Activated effector memory CD4-positive, alpha-beta T cell treated with anti-CD3 and anti-CD28 coated beads, Interleukin-2, amount 50 U/mL, for 16 hours (primary cell): Measurements from ENCODE around the gene PJA2.

Experiments used
- DNase-seq: peaks from one replicate; pipeline ENCODE4 v3.0.0-alpha.2; 2020

Gene PJA2

DNA sequence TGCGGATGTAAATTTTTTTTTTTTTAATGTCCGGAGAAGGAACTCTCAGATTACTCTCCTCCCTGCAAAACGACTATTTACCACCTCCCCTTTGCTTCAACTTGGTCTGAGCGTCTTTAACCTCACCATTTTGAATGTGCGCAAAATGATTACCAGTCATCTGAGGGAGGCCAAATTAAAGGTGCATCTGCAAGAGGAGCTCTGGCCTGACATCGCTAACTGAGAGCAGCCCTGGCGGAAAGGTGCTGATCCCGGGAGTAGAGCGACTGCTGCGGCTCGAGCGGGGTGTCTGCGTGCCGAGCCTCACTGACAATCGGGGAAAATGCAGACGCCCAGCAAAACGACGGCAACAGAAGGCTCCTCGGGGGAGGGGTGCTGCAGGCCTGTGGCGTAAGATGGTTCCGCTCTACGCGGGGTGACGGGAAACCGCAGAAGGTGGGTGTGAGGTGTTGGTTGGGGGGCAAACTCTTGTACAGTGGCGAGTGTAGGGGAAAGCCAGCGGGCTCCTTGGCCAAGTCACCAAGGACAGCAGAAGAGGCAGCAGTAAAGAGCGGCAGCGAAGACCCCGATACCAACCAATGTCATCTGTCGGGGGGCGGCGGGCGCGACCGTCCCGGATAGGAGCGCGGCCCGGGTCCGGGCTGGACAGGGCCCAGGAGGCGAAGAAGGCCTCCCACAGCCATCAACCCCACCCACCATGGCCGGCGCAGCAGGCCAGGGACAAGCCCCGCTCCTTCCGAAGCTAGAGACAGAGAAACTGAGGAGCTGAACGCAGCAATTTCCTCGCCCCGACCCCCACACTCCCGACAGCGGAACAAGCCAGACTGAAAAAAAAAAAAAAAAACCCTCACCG lies 557 bp downstream of the PJA2 start:
- DNase-seq, result peak; percentile 92

DNA sequence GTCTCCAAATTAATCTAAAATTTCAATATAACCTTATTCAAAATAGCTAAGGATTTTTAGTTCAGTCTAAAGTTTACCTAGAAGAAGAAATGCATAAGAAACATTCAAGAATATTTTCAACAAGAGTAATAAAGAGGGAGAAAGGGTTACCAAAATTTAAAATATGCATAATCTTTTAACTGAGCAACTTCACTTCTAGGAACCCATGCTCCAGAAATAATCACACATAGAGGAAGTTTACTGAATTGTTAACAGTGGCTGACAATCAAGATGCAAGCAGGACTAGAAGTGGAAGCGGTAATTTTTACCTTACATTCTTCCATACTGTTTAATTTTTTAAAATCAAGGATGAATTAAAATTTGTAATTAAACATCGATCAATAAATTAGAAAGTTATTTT lies 1.9 kb downstream of the PJA2 start:
- no peak for DNase-seq

DNA sequence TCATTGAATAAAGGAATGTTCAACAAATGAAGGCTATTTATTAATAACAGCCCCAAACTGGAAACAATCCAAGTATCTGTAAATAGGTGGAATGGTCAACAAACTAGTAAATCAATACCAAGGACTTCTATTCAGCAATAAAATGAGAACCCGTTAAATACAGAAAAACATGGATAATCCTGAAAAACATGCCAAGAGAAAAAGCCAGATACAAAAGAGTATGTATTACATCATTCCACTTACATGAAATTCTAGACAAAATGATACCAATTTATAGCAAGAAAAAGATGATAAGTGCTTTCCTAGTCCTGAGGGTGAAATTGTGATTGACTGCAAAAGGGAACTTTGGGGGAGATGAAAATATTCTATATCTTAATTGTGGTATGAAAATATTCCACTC lies 3.1 kb downstream of the PJA2 start:
- no peak for DNase-seq

DNA sequence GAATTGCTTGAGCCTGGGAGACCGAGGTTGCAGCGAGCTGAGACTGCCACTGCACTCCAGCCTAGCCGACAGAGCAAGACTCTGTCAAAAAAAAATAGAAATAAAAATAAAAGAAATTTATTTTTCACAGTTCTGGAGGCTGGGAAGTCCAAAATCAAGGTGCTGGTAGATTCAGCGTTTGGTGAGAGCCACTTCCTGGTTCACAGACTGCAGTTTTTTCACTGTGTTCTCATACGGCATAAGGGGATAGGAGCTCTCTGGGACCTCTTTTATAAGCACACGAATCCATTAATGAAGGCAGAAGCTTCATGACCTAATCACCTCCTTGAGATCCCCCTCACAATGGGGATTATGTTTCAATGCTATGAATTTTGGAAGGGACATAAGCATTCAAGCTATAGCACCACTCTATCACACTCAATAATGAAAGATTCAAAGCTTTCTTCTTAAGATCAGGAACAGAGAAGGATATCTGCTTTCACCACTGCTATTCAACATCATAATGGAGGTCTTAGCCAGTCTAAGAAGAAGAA lies 5.3 kb downstream of the PJA2 start:
- no peak for DNase-seq

DNA sequence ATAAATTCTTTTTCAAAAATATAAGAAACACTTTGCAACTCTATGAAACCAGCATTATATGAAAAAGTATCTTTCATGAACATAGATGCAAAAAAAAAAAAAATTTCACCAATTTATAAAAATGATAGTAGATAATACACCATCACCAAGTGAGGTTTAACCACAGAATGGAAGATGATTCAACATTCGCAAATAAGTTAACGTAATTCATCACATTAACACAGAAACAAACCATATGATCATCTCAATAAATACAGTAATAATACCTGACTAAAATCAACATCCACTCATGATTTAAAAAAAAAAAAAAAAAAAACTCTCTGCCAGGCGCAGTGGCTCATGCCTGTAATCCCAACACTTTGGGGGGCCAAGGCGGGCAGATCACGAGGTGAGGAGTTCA lies 6.3 kb downstream of the PJA2 start:
- DNase-seq, result no peak

DNA sequence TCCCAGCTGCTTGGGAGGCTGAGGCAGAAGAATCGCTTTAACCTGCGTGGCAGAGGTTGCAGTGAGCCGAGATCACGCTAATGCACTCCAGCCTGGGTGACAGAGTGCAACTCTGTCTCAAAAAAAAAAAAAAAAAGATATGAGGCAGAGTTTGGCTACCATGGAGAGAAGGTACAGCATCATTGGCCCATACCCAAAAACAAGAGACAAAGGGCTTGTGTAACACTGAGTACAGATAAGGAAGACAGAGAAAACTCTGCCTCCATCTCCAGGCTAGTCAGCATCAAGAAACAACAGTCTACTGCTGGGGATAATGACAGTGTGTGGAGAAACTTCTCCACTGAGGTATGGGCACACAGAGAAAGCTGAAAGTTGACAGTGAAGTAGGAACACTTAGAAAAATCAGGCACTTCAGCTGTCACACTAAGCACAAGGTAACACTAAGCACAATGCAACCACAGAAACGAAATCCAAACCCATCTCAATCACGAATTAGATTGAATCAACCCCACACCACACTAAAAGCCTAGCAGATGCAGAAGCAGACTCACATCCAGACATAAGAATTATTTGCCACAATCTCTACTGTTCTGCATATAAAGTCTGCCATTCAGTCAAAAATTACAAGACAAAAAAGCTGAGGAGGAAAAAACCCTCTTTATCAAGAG lies 10.5 kb downstream of the PJA2 start:
- no peak for DNase-seq

DNA sequence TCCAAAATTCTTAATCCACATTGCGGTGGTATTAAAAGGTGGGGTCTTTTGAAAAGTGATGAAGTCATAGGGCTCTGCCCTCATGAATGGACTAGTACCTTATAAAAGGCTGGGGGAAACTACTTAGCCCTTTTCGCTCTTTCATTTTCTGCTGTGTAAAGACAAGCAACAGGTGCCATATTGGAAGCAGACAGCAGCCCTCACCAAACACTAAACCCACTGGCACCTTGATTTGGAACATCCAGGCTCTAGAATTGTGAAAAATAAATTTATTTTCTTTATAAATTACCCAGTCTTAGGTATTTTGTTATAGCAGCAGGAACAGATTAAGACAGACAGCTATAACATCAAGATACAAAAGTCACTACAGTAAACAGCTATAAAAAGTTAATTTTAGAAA lies 12.8 kb downstream of the PJA2 start:
- DNase-seq, result no peak

DNA sequence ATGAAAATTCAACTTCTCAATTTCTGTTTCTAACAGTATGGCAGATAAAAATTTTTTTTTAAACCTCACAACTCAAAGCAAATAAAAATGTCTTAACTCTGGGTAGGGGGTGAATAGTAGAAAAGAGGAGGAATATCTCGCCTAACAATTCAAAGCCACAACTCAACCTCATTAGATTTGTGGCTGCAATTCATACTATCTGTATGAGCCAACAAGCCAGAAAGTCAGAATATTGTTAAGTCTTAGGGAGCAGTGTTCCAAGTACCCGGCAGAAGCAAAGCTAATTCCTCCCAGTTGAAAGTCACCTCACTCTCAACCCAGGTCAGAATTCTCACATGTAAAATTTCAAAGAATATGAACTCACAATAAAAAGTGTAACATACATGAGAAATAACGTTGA lies 15.0 kb downstream of the PJA2 start:
- no peak for DNase-seq

DNA sequence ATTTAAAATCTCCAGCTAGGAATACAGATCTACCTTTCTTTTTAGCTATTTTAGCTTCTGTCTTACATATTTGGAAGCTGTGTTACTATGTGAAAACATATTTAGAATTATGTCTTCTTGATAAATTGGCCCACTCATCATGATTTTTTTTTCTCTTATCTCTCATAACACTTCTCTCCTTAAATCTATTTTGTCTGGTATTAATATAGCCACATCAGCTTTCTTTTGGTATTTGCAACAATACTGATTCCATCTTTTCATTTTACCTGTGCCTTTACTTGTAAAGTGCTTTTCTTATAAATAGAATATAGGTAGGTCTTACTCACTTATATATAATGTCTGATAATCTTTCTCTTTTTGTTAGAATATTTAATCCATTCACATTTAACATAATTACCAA lies 19.6 kb downstream of the PJA2 start:
- no peak for DNase-seq

DNA sequence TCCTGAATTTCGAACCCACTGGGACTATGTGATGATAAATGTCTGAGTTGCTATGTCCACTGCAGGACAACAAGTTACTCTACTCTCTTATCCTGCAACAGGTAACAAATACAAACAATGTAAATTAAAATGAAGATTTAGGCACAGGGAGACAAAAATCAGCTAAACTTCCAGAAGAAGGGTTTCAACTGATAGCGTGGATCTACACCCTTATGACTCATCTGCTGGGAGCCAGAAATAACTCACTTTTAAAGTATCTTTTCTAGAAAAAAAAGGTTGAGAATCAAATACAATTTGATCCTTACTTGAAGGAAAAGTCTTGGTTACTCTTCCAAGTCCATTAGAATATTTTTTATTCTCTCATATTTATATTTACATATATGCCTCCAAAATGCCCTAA lies 21.4 kb downstream of the PJA2 start:
- DNase-seq, result no peak

DNA sequence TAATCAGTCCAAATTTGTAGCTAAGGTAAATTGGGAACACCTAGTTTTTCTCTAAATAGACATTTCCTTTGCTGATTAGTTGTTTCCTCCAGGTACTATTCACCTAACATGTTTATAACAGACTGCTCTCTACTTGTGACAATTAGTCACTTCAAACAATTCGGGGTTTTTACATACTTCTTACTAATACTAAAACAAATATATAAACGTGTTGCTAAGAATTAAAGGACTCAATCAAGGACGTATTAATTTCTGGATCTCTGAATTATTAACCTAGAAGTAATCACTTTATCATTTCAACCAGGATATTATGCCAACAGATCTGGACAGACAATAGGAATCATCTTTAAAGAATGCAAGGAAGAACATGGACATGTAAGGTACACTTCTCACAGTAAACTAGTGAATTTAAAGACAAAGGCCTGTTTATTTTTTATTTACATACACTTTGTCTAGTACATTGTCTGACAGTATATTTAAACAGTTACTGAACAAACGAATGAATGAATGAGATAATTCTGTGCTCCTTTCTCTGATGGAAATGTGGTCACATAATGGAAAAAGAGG lies 22.3 kb downstream of the PJA2 start:
- DNase-seq, result no peak

DNA sequence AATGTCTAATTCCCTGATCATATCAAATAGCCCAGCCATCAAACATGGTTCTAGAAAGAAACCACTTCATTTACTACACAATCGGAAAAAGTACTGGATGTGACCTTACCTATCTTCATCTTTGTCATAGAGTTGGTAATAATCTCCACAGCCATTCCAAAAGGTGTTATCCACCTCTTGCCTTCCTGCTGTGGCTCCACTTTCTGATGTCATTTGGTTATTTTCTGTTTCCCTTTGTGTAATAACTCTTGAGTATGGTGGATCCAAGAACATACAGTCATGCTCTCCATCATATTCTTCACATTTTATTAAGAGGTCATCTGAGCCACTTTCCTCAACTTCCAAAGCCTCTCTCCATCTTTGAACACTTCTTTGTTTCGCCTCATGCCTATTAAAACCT lies 31.7 kb downstream of the PJA2 start:
- no peak for DNase-seq

DNA sequence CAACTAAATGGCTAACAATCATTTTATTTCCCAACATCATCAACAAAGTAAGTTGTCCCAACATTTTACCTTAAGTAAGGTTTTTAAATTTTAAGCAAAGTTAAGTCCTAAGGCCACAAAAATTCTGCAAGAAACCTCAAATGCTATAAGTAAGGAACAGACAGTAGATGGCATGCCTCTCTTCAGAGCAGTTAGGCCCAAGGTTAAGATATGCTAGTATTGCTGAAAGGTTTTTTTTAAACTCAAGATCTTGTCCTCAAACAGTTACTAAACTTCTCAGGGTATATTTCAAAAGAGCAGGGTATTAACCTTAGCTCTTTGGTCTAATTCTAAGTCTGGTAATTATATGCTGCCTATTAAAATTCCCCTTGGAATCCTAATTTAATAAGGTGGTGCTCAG lies 35.1 kb downstream of the PJA2 start:
- DNase-seq, result no peak

DNA sequence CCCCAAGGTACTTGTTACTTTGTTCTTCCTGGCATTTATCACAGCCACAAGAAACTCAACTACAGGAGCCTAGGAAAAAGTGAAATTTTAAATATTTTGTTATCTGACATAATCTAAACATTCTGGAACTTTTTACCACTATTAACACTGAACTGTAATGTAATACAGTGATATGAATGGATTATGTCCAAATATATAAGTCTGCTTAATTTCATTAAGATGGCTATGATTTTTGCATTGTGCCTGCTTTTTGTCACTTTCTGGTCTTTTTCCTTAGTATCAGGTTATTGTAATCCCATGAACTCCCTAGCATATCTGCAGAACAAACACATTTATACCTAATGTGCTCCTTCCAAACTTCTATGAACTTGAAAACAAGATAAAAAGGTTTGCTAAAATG lies 35.8 kb downstream of the PJA2 start:
- DNase-seq, result no peak

DNA sequence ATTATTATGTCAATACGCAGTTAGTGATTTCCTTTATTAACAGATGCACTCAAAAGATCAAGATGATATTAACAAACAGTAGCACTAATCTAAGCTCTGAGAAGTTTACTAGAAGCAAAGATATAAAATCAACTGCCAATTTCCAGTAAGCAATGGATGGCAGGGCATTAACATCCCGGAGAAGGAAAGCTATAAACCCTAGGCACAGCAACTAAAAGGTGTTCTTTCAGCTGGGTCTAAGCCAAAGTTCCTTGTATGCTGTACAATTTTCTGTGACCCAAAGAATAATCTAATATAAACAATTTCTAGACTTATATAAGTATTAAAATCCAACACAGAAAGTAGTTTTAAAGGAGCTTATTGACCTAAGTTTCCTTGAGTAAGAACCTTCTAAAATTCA lies 39.4 kb downstream of the PJA2 start:
- no peak for DNase-seq

DNA sequence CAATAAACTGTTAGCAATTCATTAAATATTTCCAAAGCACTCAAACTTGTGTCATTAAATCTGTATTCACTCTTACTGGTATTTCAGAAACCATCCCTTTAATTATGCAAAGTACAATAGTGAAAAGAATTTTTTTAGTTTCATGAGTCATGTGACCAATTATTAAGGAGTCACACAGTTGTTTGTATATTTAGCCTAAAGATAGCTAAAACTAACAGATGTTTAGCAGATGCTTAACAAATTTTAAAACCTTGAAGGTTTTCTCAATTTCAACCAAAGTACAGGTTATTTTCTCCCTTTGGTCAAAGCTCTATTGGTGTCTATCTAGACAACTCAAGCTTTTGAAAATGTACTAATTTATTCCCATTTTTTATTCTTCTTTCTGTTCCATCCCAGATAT lies 44.1 kb downstream of the PJA2 start:
- no peak for DNase-seq

DNA sequence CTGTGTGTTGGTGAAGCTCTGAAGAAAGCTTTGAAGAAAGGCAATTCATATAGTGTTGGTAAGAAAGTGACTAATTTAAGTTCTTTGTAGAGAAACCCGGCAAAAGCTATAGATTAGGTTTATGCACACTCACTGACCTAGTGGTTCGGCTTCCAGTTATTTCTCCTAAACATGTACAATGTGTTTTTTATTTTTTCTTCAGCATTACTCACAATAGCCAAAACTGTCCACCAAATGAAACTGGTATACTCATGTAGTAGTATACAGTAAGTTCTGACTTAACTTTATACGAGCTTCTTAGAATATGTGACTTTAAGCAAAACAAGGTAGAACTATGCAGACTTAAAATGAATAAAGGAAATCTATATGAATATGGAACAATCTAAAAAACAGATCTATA lies 44.8 kb downstream of the PJA2 start:
- no peak for DNase-seq

DNA sequence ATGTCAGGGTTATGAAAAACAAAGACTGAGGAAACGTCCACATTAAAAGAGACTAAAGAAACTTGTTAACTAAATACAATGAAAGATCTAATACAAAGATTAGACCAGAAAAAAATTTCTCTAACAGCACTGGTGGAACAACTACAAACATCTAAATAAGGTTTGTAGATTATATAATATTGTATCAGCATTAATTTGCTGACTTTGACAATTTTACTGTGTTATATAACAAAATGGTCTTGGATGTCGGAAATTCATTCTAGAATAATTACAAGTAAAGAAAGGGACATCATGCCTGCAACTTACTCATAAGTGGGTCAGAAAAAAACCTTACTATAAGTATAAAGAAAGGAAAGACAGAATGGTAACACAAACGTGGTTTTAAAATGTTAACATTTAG lies 50.1 kb downstream of the PJA2 start:
- DNase-seq, result no peak

DNA sequence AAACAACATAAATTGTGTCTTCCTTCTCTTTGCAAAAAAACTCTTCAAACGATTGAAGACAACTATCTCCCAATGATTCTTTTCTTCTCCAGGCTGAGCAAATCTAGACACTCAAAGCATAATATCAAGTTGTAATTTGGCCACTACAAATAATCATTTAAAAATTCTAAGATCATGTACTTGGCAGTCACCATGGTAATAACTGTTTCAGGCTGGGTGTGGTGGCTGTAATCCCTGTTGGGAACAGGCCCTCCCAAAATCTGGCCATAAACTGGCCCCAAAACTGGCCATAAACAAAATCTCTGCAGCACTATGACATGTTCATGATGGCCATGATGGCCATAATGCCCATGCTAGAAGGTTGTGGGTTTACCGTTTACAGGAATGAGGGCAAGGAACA lies 52.0 kb downstream of the PJA2 start:
- DNase-seq, result no peak

DNA sequence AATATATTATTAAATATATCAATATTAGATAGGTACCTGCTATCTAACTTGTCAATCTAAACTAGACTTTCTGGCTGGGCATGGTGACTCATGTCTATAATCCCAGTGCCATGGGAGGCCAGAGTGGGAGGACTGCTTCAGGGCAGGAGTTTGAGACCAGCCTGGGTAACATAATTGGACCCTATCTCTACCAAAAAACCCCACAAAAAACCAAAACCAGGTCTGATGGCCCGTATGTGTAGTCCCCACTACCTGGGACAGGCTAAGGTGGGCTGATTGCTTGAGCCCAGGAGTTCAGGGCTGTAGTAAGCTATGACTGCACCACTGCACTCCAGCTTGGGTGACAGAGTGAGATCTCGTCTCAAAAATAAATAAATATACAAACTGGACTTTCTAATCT lies 55.0 kb downstream of the PJA2 start:
- no peak for DNase-seq

DNA sequence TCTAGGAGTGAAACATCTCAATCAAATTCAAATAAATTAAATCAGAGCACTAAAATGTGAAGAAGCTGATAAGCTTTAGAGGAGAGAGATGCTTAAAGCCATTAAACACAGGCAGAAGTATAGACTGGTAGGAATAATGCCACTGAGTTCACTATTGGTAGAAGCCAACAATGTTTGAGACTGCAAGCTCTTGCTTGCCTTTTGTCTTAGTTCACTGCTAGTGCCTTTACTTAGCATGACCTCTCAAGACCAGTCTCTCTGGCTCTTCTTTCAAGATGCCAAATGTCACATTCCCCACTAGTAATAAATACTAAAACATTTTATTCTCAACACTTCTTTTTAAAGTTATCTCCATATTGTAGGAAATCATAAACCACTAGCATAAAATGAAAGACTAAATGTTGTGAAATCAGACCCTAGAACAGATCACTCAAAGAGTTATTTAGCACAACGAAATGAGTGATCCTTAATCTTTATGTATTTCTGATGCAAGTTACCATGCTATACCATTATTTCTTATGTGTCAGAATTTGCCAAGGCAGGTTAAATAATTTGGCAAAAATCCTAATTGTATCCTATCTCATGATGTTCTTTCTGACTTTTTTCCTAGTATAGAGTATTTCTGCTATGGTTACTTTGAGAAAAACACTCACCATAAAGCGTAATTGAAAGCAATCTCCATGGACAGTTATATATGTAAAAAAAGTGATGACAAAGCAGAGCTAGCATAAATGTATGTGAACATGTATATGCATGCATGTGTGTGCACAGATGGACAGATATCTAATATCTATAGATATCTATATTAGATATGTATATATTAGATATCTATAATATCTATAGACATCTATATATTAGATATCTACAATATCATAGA lies 57.5 kb downstream of the PJA2 start:
- no peak for DNase-seq

DNA sequence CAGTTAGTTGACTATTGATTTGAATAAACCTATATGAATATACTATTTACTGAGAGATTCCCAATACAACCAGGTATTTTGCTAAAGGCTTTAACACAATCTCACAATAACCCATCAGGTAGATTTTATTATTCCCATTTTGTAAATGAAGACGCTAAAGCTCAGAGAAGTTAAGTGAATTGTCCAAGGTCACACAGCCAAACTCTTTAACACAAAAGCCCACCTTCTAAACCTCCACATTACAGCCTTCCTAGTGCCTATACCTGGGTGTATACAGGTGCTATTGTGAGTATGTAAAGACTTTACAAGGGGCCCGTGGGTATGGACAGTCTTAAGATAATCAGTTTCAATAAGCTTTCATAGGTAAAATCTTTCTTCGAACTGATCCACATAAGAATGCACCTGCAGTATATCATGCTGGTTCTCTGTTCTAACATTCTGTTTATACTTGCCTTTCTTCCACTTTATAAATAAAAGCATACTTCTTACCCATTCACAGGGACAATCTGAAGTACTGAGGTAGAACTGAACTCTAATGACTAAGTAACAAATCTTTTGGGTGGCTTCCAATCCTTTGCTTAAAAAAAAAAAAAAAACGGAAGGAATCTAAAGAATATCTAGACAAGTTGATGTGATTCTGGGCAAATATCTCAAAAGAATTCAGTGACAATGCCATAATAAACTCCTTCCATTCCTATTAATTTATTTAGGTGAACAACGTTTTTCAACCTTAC lies 59.1 kb downstream of the PJA2 start:
- no peak for DNase-seq
